A204.1 (cell line): Measurements from ENCODE around the gene FAM170B.

Source experiments
- FAIRE-seq: peaks from 2 replicates; lab custom pipeline; 2012; peaks lifted over from hg19 to GRCh38; lab: Jason Lieb, UNC

Gene FAM170B

GRCh38 chr10:49151481-49151880 lies 17.7 kb upstream of the FAM170B start:
- no peak for FAIRE-seq

- no peak for FAIRE-seq
Measured at GRCh38 chr10:49151025-49151445, 17.2 kb upstream of the FAM170B start.

- FAIRE-seq = no peak
Measured at GRCh38 chr10:49150426-49150825, 16.6 kb upstream of the FAM170B start.

DNA sequence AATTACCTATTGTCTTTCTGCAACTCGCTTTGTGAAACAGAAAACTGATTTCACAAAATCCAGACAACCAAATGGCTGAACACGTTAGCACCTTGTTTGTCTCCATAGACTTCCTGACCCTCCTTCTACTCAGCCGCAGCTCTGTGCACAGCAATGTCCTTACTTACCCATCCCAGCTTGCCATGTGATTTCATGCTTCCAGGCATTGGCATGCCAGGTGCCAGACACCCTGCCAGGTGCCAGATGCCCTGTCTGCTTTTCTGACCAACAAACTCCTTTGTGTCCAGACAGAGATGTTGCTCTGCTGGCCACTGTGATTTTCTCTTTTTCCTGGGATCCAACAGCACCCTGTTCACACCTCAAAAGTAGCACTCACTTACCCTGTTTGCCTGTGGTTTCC lies 16.1 kb upstream of the FAM170B start:
- FAIRE-seq = no peak

GRCh38 chr10:49144058-49144720 lies 10.4 kb upstream of the FAM170B start:
- FAIRE-seq = no peak

- no peak for FAIRE-seq
Measured at GRCh38 chr10:49143249-49143648, 9.4 kb upstream of the FAM170B start.

- no peak for FAIRE-seq
Measured at GRCh38 chr10:49141541-49142332, 7.9 kb upstream of the FAM170B start.

- FAIRE-seq = no peak
Measured at GRCh38 chr10:49140304-49141177, 6.7 kb upstream of the FAM170B start.

DNA sequence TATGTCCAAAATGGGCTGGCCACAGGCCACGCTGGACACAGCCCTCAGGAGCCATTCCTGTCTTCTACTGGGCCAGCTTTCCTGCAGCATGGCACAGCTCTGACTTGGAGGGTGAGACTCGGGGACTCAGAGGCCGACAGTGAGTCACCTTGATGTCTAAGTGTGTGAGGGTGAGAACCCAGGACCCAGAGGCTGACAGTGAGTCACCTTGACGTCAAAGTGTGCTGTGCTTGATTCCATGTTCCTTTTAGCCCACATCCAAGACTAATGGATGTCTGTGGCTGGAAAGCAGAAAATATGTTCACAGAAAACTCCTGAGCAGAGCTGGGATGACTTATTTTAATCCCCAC lies 6.0 kb upstream of the FAM170B start:
- FAIRE-seq = no peak

DNA sequence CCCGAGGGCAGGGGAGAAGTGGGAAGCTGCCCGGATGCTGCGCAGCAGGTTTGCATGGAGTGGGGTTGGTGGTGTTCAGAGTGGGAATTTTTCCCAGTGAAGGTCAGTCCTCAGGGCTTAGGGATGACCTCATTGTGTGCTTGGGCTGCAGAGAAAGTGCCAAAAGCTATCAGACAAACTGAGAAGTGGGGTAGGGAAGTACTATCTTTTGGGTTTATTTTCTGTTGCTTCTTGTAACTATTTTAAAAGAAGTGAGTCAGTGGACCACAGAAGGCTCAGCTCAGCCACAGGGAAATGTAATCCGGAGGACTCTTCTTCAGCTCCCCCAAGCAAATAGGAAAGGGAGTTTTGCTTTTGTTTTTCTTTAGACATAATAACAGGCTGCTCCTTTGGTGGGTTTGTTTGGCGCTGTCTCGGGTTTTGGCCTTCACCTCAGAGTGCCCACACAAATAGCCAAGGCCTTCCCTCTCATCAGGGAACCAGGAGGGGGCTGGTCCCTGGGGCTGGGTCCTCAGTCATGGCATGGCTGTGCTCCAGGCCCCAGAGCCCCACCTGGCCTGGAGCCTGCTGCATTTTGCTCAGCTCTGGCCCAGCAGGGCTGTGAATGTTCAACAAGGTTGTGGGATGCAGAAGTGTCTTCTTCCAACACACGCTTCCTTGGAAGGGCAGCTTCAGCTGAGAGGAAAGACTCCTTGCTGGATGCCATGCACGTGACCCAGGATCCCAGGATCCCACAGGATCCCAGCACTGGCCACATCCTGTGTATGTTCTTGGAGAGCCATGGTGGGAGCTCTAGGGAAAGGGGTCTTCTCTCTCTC lies 5.4 kb upstream of the FAM170B start:
- no peak for FAIRE-seq

- no peak for FAIRE-seq
Measured at GRCh38 chr10:49138361-49138891, 4.6 kb upstream of the FAM170B start.

- no peak for FAIRE-seq
Measured at GRCh38 chr10:49136525-49136924, 2.7 kb upstream of the FAM170B start.

DNA sequence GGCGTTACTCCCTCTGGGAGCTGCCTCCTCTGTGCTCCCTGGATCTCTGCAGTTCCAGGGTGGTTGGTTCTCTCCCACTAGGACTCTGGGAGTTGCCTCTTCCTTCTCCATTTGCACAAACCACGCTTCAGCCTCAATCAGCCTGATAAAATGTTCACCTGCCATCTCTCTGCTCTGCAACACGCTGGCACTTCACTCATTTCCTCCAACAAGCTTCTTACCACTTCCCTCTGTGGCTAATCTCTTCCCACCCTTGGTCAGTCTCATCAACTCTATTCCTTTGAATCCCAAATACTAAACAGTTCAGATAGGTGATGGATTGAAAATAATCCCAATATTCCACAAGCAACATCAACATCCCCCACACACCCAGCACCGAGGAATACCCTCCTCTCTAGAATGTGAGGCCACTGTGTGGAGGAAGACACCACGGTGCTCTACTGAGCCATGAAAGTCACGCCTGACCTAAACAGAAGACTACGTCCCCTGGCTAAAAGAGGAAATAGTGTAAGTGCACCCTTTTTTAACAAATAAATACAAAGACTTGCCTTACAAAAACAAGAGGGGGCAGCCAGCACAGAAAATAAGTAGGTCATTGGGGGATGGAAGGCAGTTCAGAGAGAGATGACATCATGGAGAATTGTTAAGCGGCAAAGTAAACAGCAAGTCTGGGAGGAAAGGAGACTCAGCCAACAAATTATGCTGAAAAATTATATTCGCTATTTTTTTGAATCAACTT lies 1.9 kb upstream of the FAM170B start:
- no peak for FAIRE-seq

DNA sequence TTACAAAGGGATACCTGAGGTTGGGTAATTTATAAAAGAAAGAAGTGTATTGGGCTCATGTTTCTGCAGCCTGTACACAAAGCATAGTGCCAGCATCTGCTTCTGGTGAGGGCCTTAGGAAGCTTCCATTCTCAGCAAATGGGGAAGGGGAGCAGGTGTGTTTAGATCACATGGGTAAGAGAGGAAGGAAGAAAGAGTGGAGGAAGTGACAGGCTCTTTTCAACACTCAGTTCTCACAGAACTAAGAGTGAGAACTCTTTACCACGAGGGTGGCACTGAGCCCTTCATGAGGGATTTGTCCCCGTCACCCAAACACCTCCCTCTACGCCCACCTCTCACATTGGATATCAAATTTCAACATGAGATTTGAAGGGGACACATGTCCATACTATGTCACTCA lies 506 bp upstream of the FAM170B start:
- FAIRE-seq = no peak

DNA sequence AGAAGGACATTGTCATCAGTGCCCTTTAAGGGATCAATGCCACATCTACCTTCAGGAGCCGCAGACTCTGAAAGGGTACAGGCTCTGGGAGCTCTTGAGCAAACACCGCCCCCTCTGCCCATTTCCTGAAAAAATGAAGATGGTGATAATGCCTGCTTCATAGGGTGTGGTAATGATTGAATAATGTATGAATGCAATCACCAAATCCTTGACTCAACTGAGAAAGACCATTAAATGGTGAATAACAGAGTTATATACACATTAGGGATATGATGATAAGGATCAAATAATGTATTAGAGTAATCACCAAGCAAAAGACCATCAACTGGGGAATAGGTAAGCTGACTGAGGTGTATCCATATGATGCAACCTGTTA lies 1.5 kb downstream of the FAM170B start:
- no peak for FAIRE-seq

- no peak for FAIRE-seq
Measured at GRCh38 chr10:49131507-49132361, 2.1 kb downstream of the FAM170B start.

- FAIRE-seq = no peak
Measured at GRCh38 chr10:49129376-49129775, 4.4 kb downstream of the FAM170B start.

DNA sequence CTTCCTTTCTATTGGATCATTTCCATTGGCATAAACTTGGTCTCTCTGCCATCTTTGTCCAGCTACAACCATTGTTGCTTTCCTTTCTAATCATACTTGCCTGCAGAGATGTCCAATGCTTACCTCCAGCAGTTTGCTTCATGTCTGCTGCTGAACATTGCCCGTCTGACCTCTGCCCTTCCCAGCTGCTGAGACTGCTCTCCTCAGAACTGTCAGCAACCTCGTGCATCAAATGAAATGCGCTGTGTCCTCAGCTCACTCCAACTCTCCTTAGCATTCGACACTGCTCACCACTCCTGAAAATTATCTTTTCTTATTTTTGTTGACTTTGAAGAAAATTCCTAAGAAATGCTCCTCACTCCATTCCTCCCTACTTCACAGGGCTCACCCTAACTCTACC lies 5.0 kb downstream of the FAM170B start:
- FAIRE-seq = no peak

DNA sequence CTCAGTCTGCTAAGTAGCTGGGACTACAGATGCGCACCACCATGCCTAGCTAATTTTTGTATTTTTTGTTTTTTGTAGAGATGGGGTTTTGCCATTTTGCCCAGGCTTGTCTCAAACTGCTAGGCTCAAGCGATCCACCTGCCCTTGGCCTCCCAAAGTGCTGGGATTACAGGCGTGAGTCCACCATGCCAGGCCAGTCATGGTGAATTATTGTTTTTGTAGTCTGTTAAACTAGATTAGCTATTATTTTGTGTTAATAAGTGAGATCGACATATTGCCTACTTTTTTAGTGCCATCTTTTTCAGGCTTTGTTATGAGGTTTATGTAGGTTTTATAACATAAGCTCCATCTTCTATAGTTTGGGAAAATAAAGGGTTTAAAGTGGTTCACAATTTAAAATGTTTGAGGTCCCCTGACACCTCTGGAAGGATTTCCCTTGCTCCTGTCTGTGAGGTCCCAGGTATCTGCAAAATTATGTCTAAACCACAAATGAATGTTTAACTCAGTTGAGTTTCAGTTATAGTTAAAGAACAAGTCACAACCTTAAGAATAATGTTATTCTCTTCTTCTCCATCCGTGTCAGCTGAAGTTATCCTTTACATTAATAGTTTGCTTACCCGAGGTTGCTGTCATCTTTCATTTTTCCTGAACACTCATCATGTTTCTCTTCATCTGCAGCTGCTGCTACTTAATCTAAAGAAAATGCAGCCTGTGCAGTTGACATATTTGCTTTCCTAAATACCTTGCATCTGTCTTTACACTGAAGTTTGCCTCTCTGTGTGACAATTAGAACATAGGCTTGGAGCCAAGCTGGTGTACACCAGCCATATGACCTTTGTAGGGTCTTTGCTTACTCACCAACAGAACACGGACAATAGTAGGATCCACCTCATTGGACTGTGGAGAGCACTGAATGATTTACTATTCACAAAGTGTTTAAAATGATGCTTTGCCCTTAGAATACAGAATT lies 9.6 kb downstream of the FAM170B start:
- FAIRE-seq = no peak
